MM.1S (cell line): ENCODE measurements around the gene MYO9B.
A peak's percentile ranks its signal among the peaks of the same experiment; 100 is the strongest.

Experiments
- DNase-seq: peaks from one replicate; pipeline ENCODE4 v3.0.0-alpha.2; 2015
- H2AFZ ChIP-seq: fragments of 300-600 bp; sonication (generic); 2 replicates; pipeline ENCODE4 v1.6.0; 2016; ENCODE audit warnings: antibody characterized with exemption, low read length
- H3F3A ChIP-seq: fragments of 300-600 bp; sonication (generic); 2 replicates; pipeline ENCODE4 v1.6.1; 2016; ENCODE audit warnings: mild to moderate bottlenecking, antibody characterized with exemption, low read length, moderate library complexity, mixed read lengths; ENCODE audit not compliant: insufficient read depth
- H3K27ac ChIP-seq: fragments of 300-600 bp; sonication (generic); 2 replicates; pipeline ENCODE4 v1.5.1; 2016; ENCODE audit warnings: mild to moderate bottlenecking, low read length
- H3K27me3 ChIP-seq: fragments of 300-600 bp; sonication (generic); replicated peaks from 2 replicates; pipeline ENCODE4 v1.6.0; 2016; ENCODE audit warnings: low read length; ENCODE audit not compliant: insufficient read depth
- H3K36me3 ChIP-seq: fragments of 300-600 bp; sonication (generic); replicated peaks from 2 replicates; pipeline ENCODE4 v1.6.1; 2016; ENCODE audit warnings: mild to moderate bottlenecking, low read length, mixed read lengths; ENCODE audit not compliant: insufficient read depth
- H3K4me1 ChIP-seq: fragments of 300-600 bp; sonication (generic); 2 replicates; pipeline ENCODE4 v1.6.1; 2016; ENCODE audit warnings: low read length, mixed read lengths
- H3K4me2 ChIP-seq: fragments of 300-600 bp; sonication (generic); 2 replicates; pipeline ENCODE4 v1.6.0; 2016; ENCODE audit warnings: low read depth, low read length
- H3K4me3 ChIP-seq: fragments of 300-600 bp; sonication (generic); 2 replicates; pipeline ENCODE4 v1.5.1; 2016; ENCODE audit warnings: low read length, mixed read lengths
- H3K79me2 ChIP-seq: fragments of 300-600 bp; sonication (generic); 2 replicates; pipeline ENCODE4 v1.6.1; 2016; ENCODE audit warnings: mixed run types, low read length, mixed read lengths
- H3K9ac ChIP-seq: fragments of 300-600 bp; sonication (generic); 2 replicates; pipeline ENCODE4 v1.6.1; 2016; ENCODE audit warnings: low read length, mixed read lengths
- H3K9me2 ChIP-seq: fragments of 300-600 bp; sonication (generic); replicated peaks from 2 replicates; pipeline ENCODE4 v1.6.1; 2016; ENCODE audit warnings: mild to moderate bottlenecking, low read length, mixed read lengths; ENCODE audit not compliant: insufficient read depth
- H3K9me3 ChIP-seq: fragments of 300-600 bp; sonication (generic); replicated peaks from 2 replicates; pipeline ENCODE4 v1.6.1; 2016; ENCODE audit warnings: mild to moderate bottlenecking, low read length, mixed read lengths; ENCODE audit not compliant: insufficient read depth
- H4K20me1 ChIP-seq: fragments of 300-600 bp; sonication (generic); 2 replicates; pipeline ENCODE4 v1.6.1; 2016; ENCODE audit warnings: mild to moderate bottlenecking, low read length, moderate library complexity, mixed read lengths; ENCODE audit not compliant: insufficient read depth
- CTCF ChIP-seq: fragments of 300-600 bp; sonication (generic); IDR thresholded peaks from 2 replicates; pipeline ENCODE4 v1.5.1; 2016; ENCODE audit warnings: antibody characterized with exemption, low read length, mixed read lengths
- EZH2 ChIP-seq: fragments of 300-600 bp; sonication (generic); optimal IDR thresholded peaks from 2 replicates; pipeline ENCODE3; 2017; ENCODE audit warnings: low read depth, mild to moderate bottlenecking, antibody characterized with exemption, low read length, mixed read lengths
- EZH2phosphoT487 ChIP-seq: fragments of 300-600 bp; sonication (generic); IDR thresholded peaks from 2 replicates; pipeline ENCODE4 v1.6.1; 2018; ENCODE audit warnings: antibody characterized with exemption, low read length

The MYO9B gene

GRCh38 chr19:17075035-17075863 lies at the start of gene MYO9B, which contains the start of gene HAUS8:
Gene MYO9B, plus strand, starts transcription at chr19:17075777. Its CDS starts 25,941 bp downstream, at chr19:17101718.
Gene HAUS8, minus strand, starts transcription at chr19:17075452. Its CDS starts 30 bp downstream, at chr19:17075422.
- TF ChIP-seq CTCF (no peak), EZH2phosphoT487 (no peak), EZH2 (no peak)
- peaks cover 17% of the 10 kb centered on the region for H3K4me1 ChIP-seq

GRCh38 chr19:17025991-17026658 lies 49.5 kb upstream of the MYO9B start:
- Histone ChIP-seq H3K36me3 (no peaks in the 10 kb centered on the region), H3K4me1 (no peaks in the 10 kb centered on the region), H3F3A (no peaks in the 10 kb centered on the region), H3K27ac (no peak overlapping the region), H3K4me3 (no peak overlapping the region), H4K20me1 (no peaks in the 10 kb centered on the region), H3K4me2 (no peak overlapping the region), H3K79me2 (no peaks in the 10 kb centered on the region), H3K9me2 (no peaks in the 10 kb centered on the region), H3K27me3 (peaks cover 68% of the 10 kb centered on the region), H2AFZ (no peak overlapping the region), H3K9me3 (no peaks in the 10 kb centered on the region), H3K9ac (no peak overlapping the region)
- no peak for DNase-seq
- TF ChIP-seq CTCF, result no peak

More at GRCh38 chr19:17075035-17075863, at the start of gene MYO9B, which contains the start of gene HAUS8:
- DNase-seq, result peak; percentile 99
- Histone ChIP-seq H3K4me3 (peak within 1 kb of the TSS; percentile 88), H3K4me2 (peak within 1 kb of the TSS; percentile 96), H3K9me2 (no peaks in the 10 kb centered on the region), H3F3A (peaks cover 31% of the 10 kb centered on the region), H3K36me3 (no peaks in the 10 kb centered on the region; the same call in 1 of the 2 replicates), H3K27ac (peak within 1 kb of the TSS; percentile 65), H3K9ac (peak within 1 kb of the TSS; percentile 85), H3K9me3 (no peaks in the 10 kb centered on the region), H3K79me2 (peaks cover 77% of the 10 kb centered on the region), H3K27me3 (no peaks in the 10 kb centered on the region), H4K20me1 (no peaks in the 10 kb centered on the region), H2AFZ (peak within 1 kb of the TSS; percentile 75)

- Histone ChIP-seq H4K20me1 (no peaks in the 10 kb centered on the region), H3K9me3 (no peaks in the 10 kb centered on the region), H2AFZ (no peak within 1 kb of the TSS), H3K36me3 (no peaks in the 10 kb centered on the region), H3K27ac (no peak within 1 kb of the TSS), H3K9ac (no peak within 1 kb of the TSS), H3K79me2 (no peaks in the 10 kb centered on the region), H3K4me2 (no peak within 1 kb of the TSS), H3K27me3 (peaks cover 75% of the 10 kb centered on the region), H3F3A (no peaks in the 10 kb centered on the region), H3K4me1 (no peaks in the 10 kb centered on the region), H3K4me3 (no peak within 1 kb of the TSS), H3K9me2 (no peaks in the 10 kb centered on the region)
- DNase-seq, result no peak
- no peak for TF ChIP-seq EZH2phosphoT487
- TF ChIP-seq EZH2, result no peak
- TF ChIP-seq CTCF, result no peak
Observed at GRCh38 chr19:17026706-17027534, 48.7 kb upstream of the MYO9B start, which contains the start of gene CPAMD8. Gene CPAMD8, minus strand, starts transcription at chr19:17026810. Its CDS starts 168 bp downstream, at chr19:17026642.
